Common myeloid progenitor, CD34-positive (primary cell): ENCODE data around the gene ZNF283.
"Not testable (repeated sequence)": the region's sequence is repeated elsewhere in the genome, so short reads cannot be mapped to it uniquely, and the experiment has no call there.

Source experiments
- CTCF ChIA-PET: fragments of 350-600 bp; sonication (Branson Sonifier 250); formaldehyde crosslinking; loops from one replicate; lab custom pipeline; 2021; ENCODE audit warnings: antibody characterized with exemption; lab: Charles Lee
- POLR2A ChIA-PET: fragments of 350-600 bp; sonication (Branson Sonifier 250); formaldehyde crosslinking; loops from one replicate; lab custom pipeline; 2021; ENCODE audit warnings: antibody characterized with exemption; lab: Charles Lee
- DNase-seq, 3 donors: peaks; one replicate each; pipeline versions ENCODE4 v3.0.0 to v3.0.0-alpha.2; 2013
- H3K27ac ChIP-seq, 2 experiments: 1 replicate in 1 of 2; 2 replicates in 1 of 2; pipeline ENCODE4 v1.7.0; 2013; ENCODE audit warnings: inconsistent platforms in 2 of 2, low read length in 2 of 2, mild to moderate bottlenecking in 2 of 2, low read depth in 1 of 2, moderate library complexity in 1 of 2; ENCODE audit not compliant: severe bottlenecking in 2 of 2, insufficient read depth in 1 of 2, poor library complexity in 1 of 2
- H3K27me3 ChIP-seq, 5 experiments: replicated peaks in 2 of 5; 1 replicate in 3 of 5; 2 replicates in 2 of 5; pipeline versions ENCODE4 v1.6.1 to v1.7.0; 2013; ENCODE audit warnings: low read length in 4 of 5, mild to moderate bottlenecking in 2 of 5, moderate library complexity in 2 of 5, inconsistent platforms in 1 of 5; ENCODE audit not compliant: insufficient read depth in 5 of 5, control insufficient read depth in 4 of 5
- H3K36me3 ChIP-seq, 4 experiments: 1 replicate in 2 of 4; 2 replicates in 2 of 4; pipeline versions ENCODE4 v1.6.1 to v1.7.0; 2013; ENCODE audit warnings: low read length in 3 of 4, control low read depth in 1 of 4, mild to moderate bottlenecking in 1 of 4; ENCODE audit not compliant: control insufficient read depth in 4 of 4, insufficient read depth in 4 of 4
- H3K4me1 ChIP-seq, 4 experiments: 1 replicate in 3 of 4; 2 replicates in 1 of 4; pipeline versions ENCODE4 v1.6.1 to v1.7.1; 2013; ENCODE audit warnings: low read length in 3 of 4, mild to moderate bottlenecking in 3 of 4, control low read depth in 1 of 4, inconsistent platforms in 1 of 4, moderate library complexity in 1 of 4; ENCODE audit not compliant: control insufficient read depth in 4 of 4, insufficient read depth in 4 of 4; ENCODE audit errors: control extremely low read depth in 1 of 4
- H3K4me3 ChIP-seq, 7 experiments: 1 replicate in 4 of 7; 2 replicates in 3 of 7; pipeline versions ENCODE4 v1.5.1 to v1.7.0; 2013; ENCODE audit warnings: mild to moderate bottlenecking in 7 of 7, low read length in 6 of 7, moderate library complexity in 6 of 7, inconsistent platforms in 2 of 7, low read depth in 2 of 7, control low read depth in 1 of 7; ENCODE audit not compliant: insufficient read depth in 4 of 7, control insufficient read depth in 1 of 7; ENCODE audit errors: extremely low read depth in 1 of 7
- H3K9me3 ChIP-seq, 5 experiments: 1 replicate in 4 of 5; 2 replicates in 1 of 5; pipeline versions ENCODE4 v1.6.1 to v1.7.1; 2013; ENCODE audit warnings: low read length in 4 of 5, mild to moderate bottlenecking in 2 of 5, inconsistent platforms in 1 of 5, low read depth in 1 of 5, moderate library complexity in 1 of 5; ENCODE audit not compliant: control insufficient read depth in 4 of 5, insufficient read depth in 2 of 5; ENCODE audit errors: control extremely low read depth in 1 of 5
- WGBS: methylation state at CpG from one replicate; pipeline ENCODE4 v1.1.5; 2013; ENCODE audit not compliant: insufficient coverage; 5-methylcytosine and 5-hydroxymethylcytosine counted together

The ZNF283 gene

GRCh38 chr19:43817454-43817853 is 9.7 kb upstream of the ZNF283 start:
- H3K36me3 ChIP-seq, H3K4me3 ChIP-seq, POLR2A ChIA-PET, DNase-seq, H3K27ac ChIP-seq: not testable (repeated sequence)
- CTCF ChIA-PET: interaction anchor here (0.8 kb wide), 1 partner anchor 9 kb away, joined by 3 read pairs; no protein-coding TSS in a partner anchor
- peaks cover 0 to 23% (median 12%) of the 10 kb centered on the region in 5 experiments for H3K27me3 ChIP-seq
- WGBS: no CpG with 5 or more reads among the region's 1 CpG
- peaks cover 0 to 14% (median 8%) of the 10 kb centered on the region in 4 experiments for H3K4me1 ChIP-seq
- peaks cover 0 to 16% (median 0%) of the 10 kb centered on the region in 5 experiments for H3K9me3 ChIP-seq

- peaks cover 0 to 14% (median 8%) of the 10 kb centered on the region in 4 experiments for H3K4me1 ChIP-seq
- no peak overlapping the region for H3K4me3 ChIP-seq
- H3K27me3 ChIP-seq: peaks cover 0 to 23% (median 15%) of the 10 kb centered on the region in 5 experiments
- DNase-seq: no peak
- H3K36me3 ChIP-seq: no peaks in the 10 kb centered on the region
- 95% methylated on average over 5 of the region's 5 CpGs for WGBS
- ChIA-PET CTCF (interaction anchor here (2.0 kb wide), 1 partner anchor 8 kb away, joined by 11 read pairs; no protein-coding TSS in a partner anchor), POLR2A (no interaction called here)
- H3K9me3 ChIP-seq: peaks cover 0 to 16% (median 0%) of the 10 kb centered on the region in 5 experiments
- no peak overlapping the region for H3K27ac ChIP-seq
Measured at GRCh38 chr19:43818500-43818899, 8.6 kb upstream of the ZNF283 start.

GRCh38 chr19:43820098-43820883 is 6.8 kb upstream of the ZNF283 start:
- no peaks in the 10 kb centered on the region for H3K36me3 ChIP-seq
- peak; percentile 26 to 86 (median 84) for DNase-seq
- H3K9me3 ChIP-seq: peaks cover 0 to 16% (median 0%) of the 10 kb centered on the region in 5 experiments
- CTCF ChIA-PET: interaction anchor here (0.6 to 2.0 kb wide), 2 partner anchors 10 to 13 kb away, joined by 3 to 11 read pairs; no protein-coding TSS in a partner anchor
- H3K4me1 ChIP-seq: peaks cover 0 to 14% (median 8%) of the 10 kb centered on the region in 4 experiments
- H3K27ac ChIP-seq: no peak overlapping the region
- peak overlapping the region; percentile 25 to 77 (median 55) for H3K4me3 ChIP-seq
- WGBS: 16% methylated on average over 37 of the region's 48 CpGs
- POLR2A ChIA-PET: no interaction called here
- peaks cover 0 to 23% (median 15%) of the 10 kb centered on the region in 5 experiments for H3K27me3 ChIP-seq

GRCh38 chr19:43820884-43821215 is 6.3 kb upstream of the ZNF283 start:
- H3K9me3 ChIP-seq: peaks cover 0 to 16% (median 0%) of the 10 kb centered on the region in 5 experiments
- peak overlapping the region in 5 of 7 experiments; percentile 52 to 77 (median 64) for H3K4me3 ChIP-seq
- H3K4me1 ChIP-seq: peaks cover 0 to 14% (median 8%) of the 10 kb centered on the region in 4 experiments
- CTCF ChIA-PET: interaction anchor here (0.6 kb wide), 1 partner anchor 13 kb away, joined by 3 read pairs; no protein-coding TSS in a partner anchor
- DNase-seq: no peak
- no peak overlapping the region for H3K27ac ChIP-seq
- peaks cover 0 to 23% (median 15%) of the 10 kb centered on the region in 5 experiments for H3K27me3 ChIP-seq
- no peaks in the 10 kb centered on the region for H3K36me3 ChIP-seq
- WGBS: 80% methylated on average over 1 of the region's 5 CpGs
- POLR2A ChIA-PET: no interaction called here

GRCh38 chr19:43823856-43824255 is 3.3 kb upstream of the ZNF283 start:
- POLR2A ChIA-PET, CTCF ChIA-PET, H3K36me3 ChIP-seq, H3K27ac ChIP-seq, H3K4me3 ChIP-seq, DNase-seq: not testable (repeated sequence)
- H3K27me3 ChIP-seq: peaks cover 0 to 20% (median 15%) of the 10 kb centered on the region in 5 experiments
- 60% methylated on average over 1 of the region's 3 CpGs for WGBS
- H3K4me1 ChIP-seq: peaks cover 0 to 27% (median 17%) of the 10 kb centered on the region in 4 experiments
- H3K9me3 ChIP-seq: peaks cover 0 to 16% (median 0%) of the 10 kb centered on the region in 5 experiments

GRCh38 chr19:43824572-43824971 is 2.5 kb upstream of the ZNF283 start:
- Histone ChIP-seq H3K9me3 (peaks cover 0 to 15% (median 1%) of the 10 kb centered on the region in 5 experiments), H3K27me3 (peaks cover 0 to 18% (median 15%) of the 10 kb centered on the region in 5 experiments), H3K4me1 (peaks cover 0 to 27% (median 17%) of the 10 kb centered on the region in 4 experiments)
- H3K4me3 ChIP-seq, CTCF ChIA-PET, DNase-seq, H3K36me3 ChIP-seq, POLR2A ChIA-PET, H3K27ac ChIP-seq: not testable (repeated sequence)
- 52% methylated on average over 3 of the region's 4 CpGs for WGBS

- peak in 2 of 3 donors; percentile 58 to 59 for DNase-seq
- Histone ChIP-seq H3K27ac (no peak overlapping the region), H3K36me3 (peaks cover 42 to 89% (median 57%) of the 10 kb centered on the region in 4 experiments), H3K27me3 (no peaks in the 10 kb centered on the region), H3K9me3 (peaks cover 13 to 84% (median 60%) of the 10 kb centered on the region in 5 experiments), H3K4me3 (no peak overlapping the region), H3K4me1 (no peaks in the 10 kb centered on the region)
- ChIA-PET CTCF (no interaction called here), POLR2A (no interaction called here)
Measured at GRCh38 chr19:43839139-43839538, 12.0 kb downstream of the ZNF283 start.
